ENCODE measurements around the gene PER1.

The PER1 gene

DNA sequence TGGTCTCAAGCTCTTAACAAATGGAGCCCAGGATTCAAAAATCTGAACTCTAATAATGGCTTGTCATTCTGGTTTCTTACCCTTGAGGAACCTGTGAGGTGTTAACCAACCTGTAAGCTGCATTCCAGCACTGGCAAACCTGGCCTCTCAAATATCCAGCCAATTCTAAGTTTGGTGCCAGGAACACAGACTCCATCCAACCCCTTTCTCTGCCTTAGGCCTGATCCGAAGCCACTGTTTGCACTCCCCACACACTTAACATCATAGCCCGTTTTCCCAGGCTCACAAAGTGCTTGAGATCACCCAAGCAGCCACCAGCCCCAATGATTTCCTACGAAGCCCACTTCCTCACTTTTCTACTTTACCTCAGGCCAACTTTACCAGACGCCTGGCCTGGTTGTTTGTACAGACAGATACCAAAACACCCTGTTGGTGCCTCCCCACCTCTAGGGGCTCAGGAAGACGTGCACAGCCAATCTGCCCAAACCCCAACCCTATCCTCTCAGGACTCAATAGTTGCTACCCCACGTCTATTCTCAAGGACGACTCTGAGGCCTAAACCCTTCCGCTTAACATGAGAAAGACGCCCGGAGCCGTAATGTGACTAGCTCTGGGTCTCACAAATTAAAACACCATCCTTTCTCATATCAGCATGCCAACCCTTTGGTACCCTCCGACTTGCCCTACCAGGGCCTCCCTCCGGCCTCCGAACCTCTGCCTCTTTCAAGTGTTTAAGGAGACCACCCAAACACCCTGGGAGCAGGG lies 3.2 kb upstream of the PER1 start:
- TF ChIP-seq, protein P1, sequence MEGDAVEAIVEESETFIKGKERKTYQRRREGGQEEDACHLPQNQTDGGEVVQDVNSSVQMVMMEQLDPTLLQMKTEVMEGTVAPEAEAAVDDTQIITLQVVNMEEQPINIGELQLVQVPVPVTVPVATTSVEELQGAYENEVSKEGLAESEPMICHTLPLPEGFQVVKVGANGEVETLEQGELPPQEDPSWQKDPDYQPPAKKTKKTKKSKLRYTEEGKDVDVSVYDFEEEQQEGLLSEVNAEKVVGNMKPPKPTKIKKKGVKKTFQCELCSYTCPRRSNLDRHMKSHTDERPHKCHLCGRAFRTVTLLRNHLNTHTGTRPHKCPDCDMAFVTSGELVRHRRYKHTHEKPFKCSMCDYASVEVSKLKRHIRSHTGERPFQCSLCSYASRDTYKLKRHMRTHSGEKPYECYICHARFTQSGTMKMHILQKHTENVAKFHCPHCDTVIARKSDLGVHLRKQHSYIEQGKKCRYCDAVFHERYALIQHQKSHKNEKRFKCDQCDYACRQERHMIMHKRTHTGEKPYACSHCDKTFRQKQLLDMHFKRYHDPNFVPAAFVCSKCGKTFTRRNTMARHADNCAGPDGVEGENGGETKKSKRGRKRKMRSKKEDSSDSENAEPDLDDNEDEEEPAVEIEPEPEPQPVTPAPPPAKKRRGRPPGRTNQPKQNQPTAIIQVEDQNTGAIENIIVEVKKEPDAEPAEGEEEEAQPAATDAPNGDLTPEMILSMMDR (conservative IDR thresholded peaks at IDR 0.05; ENCODE audit: low read depth, low read length) = no peak
- no peak for DNase-seq (ENCODE audit: low read depth)
- H3K4me3 ChIP-seq (ENCODE audit: low read length) = peak overlapping the region; percentile 72

DNA sequence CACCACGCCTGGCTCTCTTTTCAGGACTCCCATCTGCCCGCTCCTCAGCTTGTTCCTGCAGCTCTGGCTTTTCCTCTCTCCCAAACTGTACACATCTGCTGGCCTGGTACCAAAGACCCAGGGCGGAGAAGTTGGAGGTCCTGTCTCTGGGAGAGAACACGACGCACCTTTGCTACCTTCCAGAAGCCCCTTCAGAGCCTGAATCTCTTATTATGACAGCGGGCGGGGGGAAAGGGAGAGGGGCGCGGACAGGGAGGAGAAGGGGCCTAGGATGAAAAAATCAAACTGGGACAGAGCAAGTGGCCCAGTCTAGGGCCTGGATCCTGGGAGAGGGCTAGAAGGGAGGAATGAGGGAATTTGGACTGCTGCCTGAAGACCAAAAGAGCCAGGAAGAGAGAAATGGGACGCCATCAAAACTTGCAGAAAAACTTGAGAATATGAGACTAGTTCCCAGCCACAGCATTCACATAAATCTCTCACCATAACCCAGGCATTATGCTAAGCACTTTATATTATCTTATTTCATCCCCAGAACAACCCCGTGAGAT lies 2.5 kb upstream of the PER1 start:
- DNase-seq (ENCODE audit: low read depth) = no peak
- TF ChIP-seq, protein P1 (conservative IDR thresholded peaks at IDR 0.05; ENCODE audit: low read depth, low read length) = no peak
- H3K4me3 ChIP-seq (ENCODE audit: low read length) = peak overlapping the region; percentile 21

DNA sequence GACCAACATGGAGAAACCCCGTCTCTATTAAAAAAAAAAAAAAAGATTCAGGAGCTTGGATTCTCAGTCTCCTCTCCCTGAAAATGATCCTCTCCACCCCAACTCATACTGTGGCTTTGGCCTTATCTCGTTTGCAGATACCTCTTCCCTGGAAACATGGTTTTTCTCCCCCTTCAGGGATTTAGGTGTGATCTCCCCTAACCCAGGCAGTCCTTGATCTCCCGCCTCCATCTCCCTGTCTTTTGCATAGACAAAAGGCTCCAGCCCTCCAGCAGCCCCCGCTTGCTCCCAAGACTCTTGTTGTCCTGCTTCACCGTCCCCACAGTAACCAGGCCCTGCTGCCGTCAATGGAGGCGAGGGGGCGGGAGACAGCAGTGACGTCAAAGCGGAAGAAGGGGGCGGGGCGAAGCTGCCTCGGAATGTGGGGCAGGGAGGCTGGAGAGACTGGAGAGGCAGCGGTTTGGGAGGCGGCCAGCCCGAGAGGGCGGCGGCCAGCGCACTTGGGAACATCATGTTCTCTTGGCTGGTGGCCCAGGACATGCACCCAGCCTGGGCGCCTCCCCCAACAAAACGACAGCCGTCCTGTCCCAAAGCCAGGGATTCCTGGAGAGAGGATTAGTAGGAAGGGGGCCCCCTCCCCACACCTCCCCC lies 1.9 kb upstream of the PER1 start:
- TF ChIP-seq, protein P1 (conservative IDR thresholded peaks at IDR 0.05; ENCODE audit: low read depth, low read length) = no peak
- DNase-seq (ENCODE audit: low read depth) = peak; percentile 98
- H3K4me3 ChIP-seq (ENCODE audit: low read length) = peak overlapping the region; percentile 32

DNA sequence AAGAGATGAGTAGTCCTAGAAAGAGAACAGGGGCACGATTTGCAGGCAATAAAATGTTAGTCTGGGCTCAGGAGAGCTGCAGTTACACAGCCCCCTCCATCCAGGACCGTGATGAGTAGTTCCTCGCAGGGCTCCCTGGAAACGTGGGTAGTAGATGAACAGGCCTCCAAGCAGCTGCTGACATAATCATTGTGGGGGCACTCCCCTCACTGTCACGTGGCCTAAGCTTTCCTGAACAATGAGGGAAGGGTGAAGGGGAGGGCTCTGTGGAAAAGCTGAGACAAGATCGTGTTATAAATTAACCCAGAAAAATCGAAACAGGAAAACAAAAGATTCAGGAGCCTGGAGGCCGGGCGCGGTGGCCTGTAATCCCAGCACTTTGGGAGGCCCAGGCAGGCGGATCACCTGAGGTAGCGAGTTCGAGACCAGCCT lies 1.3 kb upstream of the PER1 start:
- TF ChIP-seq, protein P1 (conservative IDR thresholded peaks at IDR 0.05; ENCODE audit: low read depth, low read length) = no peak
- DNase-seq (ENCODE audit: low read depth) = peak; percentile 84
- H3K4me3 ChIP-seq (ENCODE audit: low read length) = no peak overlapping the region

DNA sequence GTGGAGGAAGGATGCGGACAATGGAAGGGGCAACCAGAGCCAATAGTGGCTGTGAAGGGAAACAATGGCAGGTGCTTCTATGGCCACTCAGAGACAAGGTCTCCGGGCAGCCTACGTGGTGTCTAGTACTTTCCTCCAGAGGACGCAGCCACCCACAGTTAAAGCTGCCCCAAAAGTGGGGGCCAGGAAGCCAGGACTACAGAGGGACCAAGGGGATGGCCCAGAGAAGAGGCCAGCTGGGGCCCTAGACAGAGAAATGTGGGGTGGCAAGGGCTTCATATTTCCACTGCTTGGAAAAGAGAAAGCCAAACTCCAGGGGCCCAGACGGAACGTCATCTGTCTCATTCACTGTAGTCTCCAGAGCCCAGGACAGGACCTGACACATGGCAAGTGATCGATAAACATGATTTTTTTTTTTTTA lies 837 bp upstream of the PER1 start:
- TF ChIP-seq, protein P1 (conservative IDR thresholded peaks at IDR 0.05; ENCODE audit: low read depth, low read length) = no peak
- no peak overlapping the region for H3K4me3 ChIP-seq (ENCODE audit: low read length)
- DNase-seq (ENCODE audit: low read depth) = no peak

DNA sequence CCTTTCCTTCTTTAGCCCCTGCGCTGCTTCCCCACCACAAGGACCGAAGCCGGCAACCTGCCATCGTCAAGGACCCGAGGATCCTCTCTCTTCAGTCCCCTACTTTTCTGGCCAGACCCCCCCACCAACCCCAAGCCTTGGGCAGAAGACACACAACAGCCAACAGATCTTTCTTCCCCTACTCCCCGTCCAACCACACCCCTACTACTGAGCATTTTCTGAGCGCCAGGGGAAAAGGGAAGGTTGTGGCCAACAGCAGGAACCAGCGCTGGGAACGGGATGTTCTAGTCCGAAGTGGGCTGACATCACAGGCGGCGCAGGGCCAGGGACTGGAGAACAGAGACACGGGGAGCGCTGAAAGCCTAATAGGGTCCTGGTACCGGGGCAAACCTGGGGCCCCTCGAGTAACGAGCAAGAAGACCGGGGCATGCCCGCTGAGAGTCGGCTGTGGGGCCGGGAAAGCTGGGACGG lies 528 bp downstream of the PER1 start:
- no peak for DNase-seq (ENCODE audit: low read depth)
- peak overlapping the region; percentile 98 for H3K4me3 ChIP-seq (ENCODE audit: low read length)
- TF ChIP-seq, protein P1 (conservative IDR thresholded peaks at IDR 0.05; ENCODE audit: low read depth, low read length) = no peak
